Measurements from ENCODE around the gene SUSD6.
"Not testable (repeated sequence)": the region's sequence is repeated elsewhere in the genome, so short reads cannot be mapped to it uniquely, and the experiment has no call there.

Gene SUSD6

DNA sequence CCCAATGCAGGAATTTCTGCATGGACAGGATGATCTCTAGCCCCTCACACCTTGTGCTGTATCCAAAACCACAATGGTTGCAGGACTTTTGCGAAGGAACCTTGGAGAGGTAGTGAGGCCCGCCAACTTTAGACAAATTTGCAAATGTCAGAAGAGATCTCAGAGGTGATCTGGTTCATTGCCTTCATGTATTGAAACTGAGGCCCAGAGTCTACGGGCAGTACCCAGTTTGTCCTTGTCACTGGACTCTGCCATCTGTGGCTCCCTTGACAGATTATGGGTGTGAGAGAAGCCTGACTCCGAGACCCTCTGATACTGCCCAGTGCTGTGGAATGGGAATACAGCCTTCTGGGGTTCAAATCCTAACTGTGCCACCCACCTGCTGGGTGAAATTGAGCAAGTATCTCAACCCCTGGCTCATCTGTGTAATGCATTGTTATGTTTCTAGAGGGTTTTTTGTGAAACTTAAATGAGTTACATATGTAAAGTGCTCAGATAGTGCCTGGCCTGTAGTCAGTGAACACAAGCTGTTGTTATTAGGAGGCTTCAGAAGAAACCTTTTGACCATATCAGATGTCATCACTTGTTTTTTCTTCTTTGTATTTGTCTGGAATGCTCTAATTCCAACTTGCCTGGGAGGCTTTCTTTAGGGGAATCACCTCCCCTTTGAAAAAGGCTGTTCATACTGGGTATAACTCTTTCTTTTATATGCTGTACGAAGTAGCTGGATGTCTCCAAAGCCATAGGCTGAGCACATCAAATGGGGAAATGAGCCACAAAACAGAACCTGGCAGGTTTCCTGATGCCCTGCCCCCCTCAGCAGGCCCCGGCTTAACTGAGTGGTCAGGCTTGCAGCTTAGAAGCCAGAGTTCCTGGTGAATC is 84.2 kb downstream of the SUSD6 start:
- no peak overlapping the region for H3K27ac ChIP-seq (ENCODE audit: low read depth, low read length)
- DNase-seq = peak; percentile 43
- H3K4me3 ChIP-seq (ENCODE audit: low read length) = no peak overlapping the region
- no peaks in the 10 kb centered on the region for H3K79me2 ChIP-seq (ENCODE audit: control insufficient read depth, insufficient read depth, low read length)
- H3K36me3 ChIP-seq (ENCODE audit: control insufficient read depth, insufficient read depth, low read length) = no peaks in the 10 kb centered on the region
- H3K79me1 ChIP-seq (ENCODE audit: low read length) = no peaks in the 10 kb centered on the region
- no peak overlapping the region for H3K23ac ChIP-seq (ENCODE audit: low read length)
- H3K4ac ChIP-seq (ENCODE audit: low read depth, low read length) = no peak overlapping the region
- no peak overlapping the region for H2BK5ac ChIP-seq (ENCODE audit: low read length)
- H3K4me1 ChIP-seq (ENCODE audit: control insufficient read depth, low read depth, low read length) = peaks cover 16% of the 10 kb centered on the region
- no peak overlapping the region for H3K4me2 ChIP-seq (ENCODE audit: low read length)
- H2BK120ac ChIP-seq (ENCODE audit: low read depth, low read length) = no peak overlapping the region
- H2BK15ac ChIP-seq (replicated peaks; ENCODE audit: low read depth) = no peak overlapping the region
- no peak overlapping the region for H2AK5ac ChIP-seq (ENCODE audit: low read length)
- H3K27me3 ChIP-seq (ENCODE audit: insufficient read depth, low read length, poor library complexity) = no peaks in the 10 kb centered on the region
- no peak overlapping the region for H4K8ac ChIP-seq (ENCODE audit: low read depth, low read length)
- H3K56ac ChIP-seq (ENCODE audit: low read length) = no peak overlapping the region
- no peak overlapping the region for H3K9ac ChIP-seq (ENCODE audit: low read length)
- no peak overlapping the region for H3K18ac ChIP-seq (ENCODE audit: low read length)
- no CpG with 5 or more reads among the region's 6 CpGs for WGBS (ENCODE audit: extremely low coverage, insufficient coverage, low lambda C conversion rate)
- no peak overlapping the region for H4K5ac ChIP-seq (ENCODE audit: low read length)

DNA sequence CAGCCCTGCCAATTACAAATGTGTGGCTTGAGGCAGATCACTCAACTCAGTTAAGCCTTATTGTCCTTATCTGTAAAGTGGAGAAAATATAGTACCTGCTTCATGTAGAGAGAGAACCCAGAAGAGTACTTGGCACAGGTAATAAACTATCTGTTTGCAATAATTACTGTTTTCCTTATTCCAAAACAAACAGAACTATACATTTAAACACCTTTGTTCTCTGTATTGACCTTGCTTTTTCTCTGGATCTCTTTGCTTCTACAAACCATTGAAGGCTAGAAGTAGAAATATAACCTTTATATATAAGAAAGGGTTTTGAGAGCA is 84.8 kb downstream of the SUSD6 start:
- no peak overlapping the region for H4K8ac ChIP-seq (ENCODE audit: low read depth, low read length)
- DNase-seq = no peak
- no peaks in the 10 kb centered on the region for H3K79me1 ChIP-seq (ENCODE audit: low read length)
- H3K4me3 ChIP-seq (ENCODE audit: low read length) = no peak overlapping the region
- H3K79me2 ChIP-seq (ENCODE audit: control insufficient read depth, insufficient read depth, low read length) = no peaks in the 10 kb centered on the region
- H2BK15ac ChIP-seq (replicated peaks; ENCODE audit: low read depth) = no peak overlapping the region
- no peak overlapping the region for H3K9ac ChIP-seq (ENCODE audit: low read length)
- H2BK120ac ChIP-seq (ENCODE audit: low read depth, low read length) = no peak overlapping the region
- H3K27me3 ChIP-seq (ENCODE audit: insufficient read depth, low read length, poor library complexity) = no peaks in the 10 kb centered on the region
- peaks cover 16% of the 10 kb centered on the region for H3K4me1 ChIP-seq (ENCODE audit: control insufficient read depth, low read depth, low read length)
- H4K5ac ChIP-seq (ENCODE audit: low read length) = no peak overlapping the region
- H2AK5ac ChIP-seq (ENCODE audit: low read length) = no peak overlapping the region
- no peak overlapping the region for H3K23ac ChIP-seq (ENCODE audit: low read length)
- no peak overlapping the region for H2BK5ac ChIP-seq (ENCODE audit: low read length)
- no peak overlapping the region for H3K4me2 ChIP-seq (ENCODE audit: low read length)
- H3K18ac ChIP-seq (ENCODE audit: low read length) = no peak overlapping the region
- H3K4ac ChIP-seq (ENCODE audit: low read depth, low read length) = no peak overlapping the region
- no peak overlapping the region for H3K27ac ChIP-seq (ENCODE audit: low read depth, low read length)
- no peaks in the 10 kb centered on the region for H3K36me3 ChIP-seq (ENCODE audit: control insufficient read depth, insufficient read depth, low read length)
- no peak overlapping the region for H3K56ac ChIP-seq (ENCODE audit: low read length)

GRCh38 chr14:69696633-69697557 is 85.5 kb downstream of the SUSD6 start:
- H3K79me1 ChIP-seq (ENCODE audit: low read length) = no peaks in the 10 kb centered on the region
- no peak overlapping the region for H3K9ac ChIP-seq (ENCODE audit: low read length)
- H2BK120ac ChIP-seq (ENCODE audit: low read depth, low read length) = peak overlapping the region; percentile 1
- no peak overlapping the region for H2AK5ac ChIP-seq (ENCODE audit: low read length)
- H4K8ac ChIP-seq (ENCODE audit: low read depth, low read length) = no peak overlapping the region
- H4K5ac ChIP-seq (ENCODE audit: low read length) = no peak overlapping the region
- no peak overlapping the region for H3K18ac ChIP-seq (ENCODE audit: low read length)
- no peak overlapping the region for H3K23ac ChIP-seq (ENCODE audit: low read length)
- no peak overlapping the region for H3K56ac ChIP-seq (ENCODE audit: low read length)
- H3K27ac ChIP-seq (ENCODE audit: low read depth, low read length) = no peak overlapping the region
- no peak overlapping the region for H3K4me2 ChIP-seq (ENCODE audit: low read length)
- H3K79me2 ChIP-seq (ENCODE audit: control insufficient read depth, insufficient read depth, low read length) = no peaks in the 10 kb centered on the region
- H3K27me3 ChIP-seq (ENCODE audit: insufficient read depth, low read length, poor library complexity) = no peaks in the 10 kb centered on the region
- peaks cover 16% of the 10 kb centered on the region for H3K4me1 ChIP-seq (ENCODE audit: control insufficient read depth, low read depth, low read length)
- no peaks in the 10 kb centered on the region for H3K36me3 ChIP-seq (ENCODE audit: control insufficient read depth, insufficient read depth, low read length)
- DNase-seq = no peak
- no CpG with 5 or more reads among the region's 8 CpGs for WGBS (ENCODE audit: extremely low coverage, insufficient coverage, low lambda C conversion rate)
- no peak overlapping the region for H3K4ac ChIP-seq (ENCODE audit: low read depth, low read length)
- H2BK5ac ChIP-seq (ENCODE audit: low read length) = no peak overlapping the region
- no peak overlapping the region for H2BK15ac ChIP-seq (replicated peaks; ENCODE audit: low read depth)
- H3K4me3 ChIP-seq (ENCODE audit: low read length) = no peak overlapping the region

DNA sequence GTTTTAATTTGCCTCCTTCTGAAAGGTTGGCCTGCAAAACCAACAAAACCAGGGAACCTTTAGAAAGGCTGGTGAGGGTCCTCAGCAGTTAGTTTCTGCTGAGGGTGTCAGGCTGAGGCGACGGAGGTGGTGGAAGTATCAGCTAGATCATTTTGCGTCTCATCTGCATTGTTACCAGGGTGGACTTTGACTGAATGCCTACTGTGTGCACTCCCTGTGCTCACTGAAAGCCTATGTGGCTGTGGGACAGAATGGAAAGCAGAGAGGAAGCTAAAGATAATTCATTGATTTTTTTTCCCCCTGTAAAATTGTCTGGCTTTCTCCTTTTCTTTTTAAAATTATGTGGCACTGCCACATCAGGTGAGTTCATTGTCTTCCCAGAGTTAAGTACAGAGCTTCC is 87.2 kb downstream of the SUSD6 start:
- Histone ChIP-seq H2BK120ac (ENCODE audit: low read depth, low read length) (no peak overlapping the region), H3K56ac (ENCODE audit: low read length) (no peak overlapping the region), H4K5ac (ENCODE audit: low read length) (no peak overlapping the region), H3K27ac (ENCODE audit: low read depth, low read length) (no peak overlapping the region), H3K27me3 (ENCODE audit: insufficient read depth, low read length, poor library complexity) (no peaks in the 10 kb centered on the region), H3K23ac (ENCODE audit: low read length) (no peak overlapping the region), H3K4me3 (ENCODE audit: low read length) (no peak overlapping the region), H3K18ac (ENCODE audit: low read length) (no peak overlapping the region), H2BK15ac (replicated peaks; ENCODE audit: low read depth) (no peak overlapping the region), H3K4me1 (ENCODE audit: control insufficient read depth, low read depth, low read length) (peaks cover 13% of the 10 kb centered on the region), H3K4me2 (ENCODE audit: low read length) (no peak overlapping the region), H4K8ac (ENCODE audit: low read depth, low read length) (no peak overlapping the region), H3K79me2 (ENCODE audit: control insufficient read depth, insufficient read depth, low read length) (no peaks in the 10 kb centered on the region), H3K79me1 (ENCODE audit: low read length) (no peaks in the 10 kb centered on the region), H3K4ac (ENCODE audit: low read depth, low read length) (no peak overlapping the region), H3K9ac (ENCODE audit: low read length) (no peak overlapping the region), H2BK5ac (ENCODE audit: low read length) (no peak overlapping the region), H2AK5ac (ENCODE audit: low read length) (no peak overlapping the region), H3K36me3 (ENCODE audit: control insufficient read depth, insufficient read depth, low read length) (no peaks in the 10 kb centered on the region)
- no peak for DNase-seq
- no CpG with 5 or more reads among the region's 3 CpGs for WGBS (ENCODE audit: extremely low coverage, insufficient coverage, low lambda C conversion rate)

DNA sequence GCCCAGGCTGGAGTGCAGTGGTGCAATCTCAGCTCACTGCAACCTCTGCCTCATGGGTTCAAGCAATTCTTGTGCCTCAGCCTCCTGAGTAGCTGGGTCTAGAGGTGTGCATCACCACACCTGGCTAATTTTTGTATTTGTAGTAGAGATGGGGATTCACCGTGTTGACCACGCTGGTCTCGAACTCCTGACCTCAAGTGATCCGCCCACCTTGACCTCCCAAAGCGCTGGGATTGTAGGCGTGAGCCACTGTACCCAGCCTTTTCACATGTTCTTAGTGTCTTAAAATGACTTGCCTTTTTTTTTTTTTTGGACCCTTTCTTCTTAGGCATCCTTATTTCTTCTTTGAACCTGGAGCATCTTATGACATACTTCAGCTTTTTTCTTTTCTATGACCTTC is 87.8 kb downstream of the SUSD6 start:
- H4K8ac ChIP-seq (ENCODE audit: low read depth, low read length); H3K27me3 ChIP-seq (ENCODE audit: insufficient read depth, low read length, poor library complexity); H3K9ac ChIP-seq (ENCODE audit: low read length); DNase-seq; H3K4me3 ChIP-seq (ENCODE audit: low read length); H2BK15ac ChIP-seq (replicated peaks; ENCODE audit: low read depth); H2AK5ac ChIP-seq (ENCODE audit: low read length); H3K56ac ChIP-seq (ENCODE audit: low read length); H3K23ac ChIP-seq (ENCODE audit: low read length); H3K4me1 ChIP-seq (ENCODE audit: control insufficient read depth, low read depth, low read length); H3K79me1 ChIP-seq (ENCODE audit: low read length); H3K79me2 ChIP-seq (ENCODE audit: control insufficient read depth, insufficient read depth, low read length); H3K18ac ChIP-seq (ENCODE audit: low read length); H2BK5ac ChIP-seq (ENCODE audit: low read length); H3K4ac ChIP-seq (ENCODE audit: low read depth, low read length); H3K4me2 ChIP-seq (ENCODE audit: low read length); H4K5ac ChIP-seq (ENCODE audit: low read length); H2BK120ac ChIP-seq (ENCODE audit: low read depth, low read length); H3K27ac ChIP-seq (ENCODE audit: low read depth, low read length); H3K36me3 ChIP-seq (ENCODE audit: control insufficient read depth, insufficient read depth, low read length): not testable (repeated sequence)
- WGBS (ENCODE audit: extremely low coverage, insufficient coverage, low lambda C conversion rate) = no CpG with 5 or more reads among the region's 6 CpGs

Data from mesendoderm (in vitro differentiated cells).